Activated CD8-positive, alpha-beta memory T cell treated with anti-CD3 and anti-CD28 coated beads for 4 hours (primary cell): ENCODE data around the gene CIB4.

Experiments
- DNase-seq, 2 donors: peaks; one replicate each; pipeline ENCODE4 v3.0.0-alpha.2; 2020; ENCODE audit warnings: low read depth in 2 of 2

The CIB4 gene

GRCh38 chr2:26621469-26622199 lies 19.5 kb downstream of the CIB4 start:
- no peak for DNase-seq

GRCh38 chr2:26620031-26620605 lies 21.0 kb downstream of the CIB4 start:
- no peak for DNase-seq

- no peak for DNase-seq
These were observed 21.6 kb downstream of the CIB4 start for GRCh38 chr2:26619521-26619951.

- DNase-seq: no peak
These were observed 22.1 kb downstream of the CIB4 start for GRCh38 chr2:26619096-26619495.

- DNase-seq: no peak
These were observed 22.6 kb downstream of the CIB4 start for GRCh38 chr2:26618611-26619010.

- DNase-seq: no peak
These were observed 23.5 kb downstream of the CIB4 start for GRCh38 chr2:26617588-26618083.

GRCh38 chr2:26616706-26617587 lies 24.2 kb downstream of the CIB4 start:
- DNase-seq: no peak

- no peak for DNase-seq
These were observed 25.1 kb downstream of the CIB4 start for GRCh38 chr2:26615860-26616705.

- no peak for DNase-seq
These were observed 25.8 kb downstream of the CIB4 start for GRCh38 chr2:26615336-26615859.

GRCh38 chr2:26614216-26615138 lies 26.7 kb downstream of the CIB4 start:
- no peak for DNase-seq

GRCh38 chr2:26613241-26614215 lies 27.6 kb downstream of the CIB4 start:
- no peak for DNase-seq

- DNase-seq: no peak
These were observed 28.5 kb downstream of the CIB4 start for GRCh38 chr2:26612522-26613240.

GRCh38 chr2:26612034-26612433 lies 29.1 kb downstream of the CIB4 start:
- no peak for DNase-seq

- no peak for DNase-seq
These were observed 30.4 kb downstream of the CIB4 start for GRCh38 chr2:26610504-26611335.

- no peak for DNase-seq
These were observed 31.3 kb downstream of the CIB4 start for GRCh38 chr2:26609839-26610277.

GRCh38 chr2:26609205-26609631 lies 31.9 kb downstream of the CIB4 start:
- no peak for DNase-seq

- DNase-seq: no peak
These were observed 32.6 kb downstream of the CIB4 start for GRCh38 chr2:26608557-26608956.
